Subcutaneous adipose tissue (tissue), 4 donors: Measurements from ENCODE around the gene VPS50. TPM values are rescaled to one million over a fixed set of nuclear protein-coding genes. Genes with fewer than 3 reads are reported as not detected.

Source experiments
- total RNA-seq, 4 donors: library from RNA; depleted of rRNA; stranded (reverse); fragments of >200 nt; gene quantifications; one replicate each; pipeline ENCODE4 v1.1.0, GENCODE V29; 2016
- TF ChIP-seq, protein P1 (sequence below): fragments of 450-650 bp; IDR thresholded peaks from one replicate; pipeline ENCODE4 v1.5.1; 2016; ENCODE audit warnings: low read depth, mild to moderate bottlenecking, control low read depth, antibody characterized with exemption, moderate library complexity

VPS50 gene
- total RNA-seq, 4 donors from 2014 or later = 33.3 to 50.1 (median 34.6) TPM

DNA sequence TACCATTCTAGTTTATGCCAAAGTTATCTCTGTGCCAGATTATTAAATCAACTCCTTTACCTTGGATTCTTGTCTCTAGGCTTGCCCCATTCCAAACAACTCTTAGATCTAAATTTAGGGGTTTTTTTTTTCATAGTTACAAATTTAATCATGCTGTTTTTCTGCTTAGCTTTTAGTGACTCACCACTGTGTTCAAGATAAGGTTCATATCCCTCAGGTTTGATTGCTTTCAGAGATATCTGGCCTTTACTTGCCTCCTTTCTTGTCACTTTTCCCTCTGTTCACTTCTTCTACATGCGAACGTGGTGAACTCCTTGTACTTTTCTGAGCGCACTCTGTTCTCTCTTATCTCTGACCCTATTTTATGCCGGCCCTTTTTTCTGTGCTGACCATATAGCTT, 78.2 kb downstream of the VPS50 start:
- TF ChIP-seq, protein P1, sequence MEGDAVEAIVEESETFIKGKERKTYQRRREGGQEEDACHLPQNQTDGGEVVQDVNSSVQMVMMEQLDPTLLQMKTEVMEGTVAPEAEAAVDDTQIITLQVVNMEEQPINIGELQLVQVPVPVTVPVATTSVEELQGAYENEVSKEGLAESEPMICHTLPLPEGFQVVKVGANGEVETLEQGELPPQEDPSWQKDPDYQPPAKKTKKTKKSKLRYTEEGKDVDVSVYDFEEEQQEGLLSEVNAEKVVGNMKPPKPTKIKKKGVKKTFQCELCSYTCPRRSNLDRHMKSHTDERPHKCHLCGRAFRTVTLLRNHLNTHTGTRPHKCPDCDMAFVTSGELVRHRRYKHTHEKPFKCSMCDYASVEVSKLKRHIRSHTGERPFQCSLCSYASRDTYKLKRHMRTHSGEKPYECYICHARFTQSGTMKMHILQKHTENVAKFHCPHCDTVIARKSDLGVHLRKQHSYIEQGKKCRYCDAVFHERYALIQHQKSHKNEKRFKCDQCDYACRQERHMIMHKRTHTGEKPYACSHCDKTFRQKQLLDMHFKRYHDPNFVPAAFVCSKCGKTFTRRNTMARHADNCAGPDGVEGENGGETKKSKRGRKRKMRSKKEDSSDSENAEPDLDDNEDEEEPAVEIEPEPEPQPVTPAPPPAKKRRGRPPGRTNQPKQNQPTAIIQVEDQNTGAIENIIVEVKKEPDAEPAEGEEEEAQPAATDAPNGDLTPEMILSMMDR = no peak

- TF ChIP-seq, protein P1 = no peak
These were observed 82.3 kb downstream of the VPS50 start for GRCh38 chr7:93314449-93314848.

DNA sequence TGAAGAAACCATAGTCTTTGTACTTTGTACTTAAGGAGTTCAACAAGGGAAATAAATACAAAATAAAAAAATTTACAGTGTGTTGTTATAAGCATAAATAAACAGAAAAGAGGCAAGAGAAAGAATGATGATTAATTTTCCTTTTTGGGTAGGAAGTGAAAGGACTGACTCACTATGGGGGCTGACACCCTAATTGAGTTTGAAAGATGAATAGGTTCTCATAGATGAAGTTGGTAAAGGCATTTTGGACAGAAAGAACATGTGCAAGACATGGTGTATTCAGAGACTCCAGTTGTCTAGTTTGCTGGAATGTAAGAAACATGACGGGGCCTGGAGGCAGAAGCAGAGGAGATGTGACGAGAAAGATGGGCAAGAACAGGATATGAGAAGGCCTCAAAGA, 83.7 kb downstream of the VPS50 start:
- TF ChIP-seq, protein P1 = no peak

DNA sequence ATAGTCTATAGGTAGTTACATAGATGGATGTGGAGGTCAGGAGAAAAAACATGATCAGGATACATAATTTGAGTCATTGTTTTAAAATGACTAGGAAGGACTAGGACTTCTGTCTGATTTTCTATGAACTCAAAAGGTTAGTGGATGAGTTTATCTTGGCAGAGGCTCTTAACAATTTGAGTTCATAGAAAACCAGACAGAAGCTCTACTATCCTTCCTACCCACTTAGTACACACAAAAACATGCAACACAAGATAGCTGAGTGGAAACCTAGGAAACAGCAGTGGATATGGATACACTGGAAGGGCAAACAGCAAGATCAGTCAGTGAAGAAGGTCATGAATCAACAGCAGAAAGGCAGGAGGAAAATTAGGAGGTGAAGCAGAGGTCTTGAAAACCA, 84.6 kb downstream of the VPS50 start:
- TF ChIP-seq, protein P1 = no peak

- TF ChIP-seq, protein P1 = no peak
These were observed 88.7 kb downstream of the VPS50 start for GRCh38 chr7:93320887-93321286.

- TF ChIP-seq, protein P1 = no peak
These were observed 95.0 kb downstream of the VPS50 start for GRCh38 chr7:93327006-93327633.

GRCh38 chr7:93331706-93332105, 99.5 kb downstream of the VPS50 start:
- TF ChIP-seq, protein P1 = no peak
